ENCODE data around the gene DLG2.
"Not testable (repeated sequence)": the region's sequence is repeated elsewhere in the genome, so short reads cannot be mapped to it uniquely, and the experiment has no call there.

DLG2 gene

GRCh38 chr11:85316967-85317366, 310.2 kb downstream of the DLG2 start:
- no peak for DNase-seq (ENCODE audit: low spot score)

- no peak for DNase-seq (ENCODE audit: low spot score)
Observed at GRCh38 chr11:85313741-85314140, 313.4 kb downstream of the DLG2 start.

- DNase-seq (ENCODE audit: low spot score): no peak
Observed at GRCh38 chr11:85310479-85310878, 316.7 kb downstream of the DLG2 start.

GRCh38 chr11:85307366-85307765, 319.8 kb downstream of the DLG2 start:
- DNase-seq (ENCODE audit: low spot score): no peak

GRCh38 chr11:85301895-85302678, 325.1 kb downstream of the DLG2 start:
- no peak for DNase-seq (ENCODE audit: low spot score)

- DNase-seq (ENCODE audit: low spot score): no peak
Observed at GRCh38 chr11:85299258-85299942, 327.7 kb downstream of the DLG2 start.

GRCh38 chr11:85295694-85296271, 331.4 kb downstream of the DLG2 start:
- no peak for DNase-seq (ENCODE audit: low spot score)

- DNase-seq (ENCODE audit: low spot score): no peak
Observed at GRCh38 chr11:85281550-85281949, 345.6 kb downstream of the DLG2 start.

- no peak for DNase-seq (ENCODE audit: low spot score)
Observed at GRCh38 chr11:85279267-85279666, 347.9 kb downstream of the DLG2 start.

- DNase-seq (ENCODE audit: low spot score): no peak
Observed at GRCh38 chr11:85277693-85278092, 349.5 kb downstream of the DLG2 start.

- no peak for DNase-seq (ENCODE audit: low spot score)
Observed at GRCh38 chr11:85276332-85276731, 350.8 kb downstream of the DLG2 start.

- not testable (repeated sequence) for DNase-seq (ENCODE audit: low spot score)
Observed at GRCh38 chr11:85270315-85270714, 356.8 kb downstream of the DLG2 start.

- DNase-seq (ENCODE audit: low spot score): no peak
Observed at GRCh38 chr11:85269109-85269508, 358.0 kb downstream of the DLG2 start.

GRCh38 chr11:85266646-85267045, 360.5 kb downstream of the DLG2 start:
- DNase-seq (ENCODE audit: low spot score): no peak

GRCh38 chr11:85263328-85263727, 363.8 kb downstream of the DLG2 start:
- DNase-seq (ENCODE audit: low spot score): no peak

- no peak for DNase-seq (ENCODE audit: low spot score)
Observed at GRCh38 chr11:85257837-85258236, 369.3 kb downstream of the DLG2 start.

GRCh38 chr11:85256433-85256832, 370.7 kb downstream of the DLG2 start:
- DNase-seq (ENCODE audit: low spot score): no peak

GRCh38 chr11:85249482-85249881, 377.7 kb downstream of the DLG2 start:
- DNase-seq (ENCODE audit: low spot score): no peak

- no peak for DNase-seq (ENCODE audit: low spot score)
Observed at GRCh38 chr11:85247797-85248196, 379.3 kb downstream of the DLG2 start.

- no peak for DNase-seq (ENCODE audit: low spot score)
Observed at GRCh38 chr11:85238906-85239305, 388.2 kb downstream of the DLG2 start.

GRCh38 chr11:85238038-85238437, 389.1 kb downstream of the DLG2 start:
- DNase-seq (ENCODE audit: low spot score): not testable (repeated sequence)

GRCh38 chr11:85236211-85236610, 390.9 kb downstream of the DLG2 start:
- DNase-seq (ENCODE audit: low spot score): no peak

GRCh38 chr11:85232559-85232958, 394.6 kb downstream of the DLG2 start:
- DNase-seq (ENCODE audit: low spot score): no peak
